Bone marrow (tissue), 2 donors: ENCODE measurements around the gene DPYSL3.

Experiments
- DNase-seq, 2 donors: peaks; one replicate each; lab custom pipeline; 2025; lab: John Stamatoyannopoulos, UW

Gene DPYSL3

DNA sequence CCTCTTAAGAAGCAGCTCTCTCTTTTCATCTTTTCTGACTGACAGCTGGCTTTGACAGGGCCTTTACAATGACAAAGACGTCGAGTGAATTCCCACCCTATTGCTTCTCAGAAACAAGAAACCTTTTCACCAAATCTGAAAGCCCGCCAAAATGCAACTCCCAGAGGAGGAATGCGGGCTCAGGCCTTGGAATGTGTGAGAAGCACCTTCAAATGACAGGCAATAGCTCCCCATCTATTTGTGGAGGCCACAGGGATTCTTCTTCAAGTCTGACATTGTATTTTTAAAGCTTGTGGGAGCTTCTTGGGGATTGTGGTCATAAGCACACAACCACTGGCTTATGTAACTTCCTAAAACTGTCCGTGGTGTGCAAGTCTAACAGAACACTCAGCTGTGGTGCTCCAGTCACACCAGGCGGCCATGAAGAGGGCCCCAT, 72.7 kb downstream of the DPYSL3 start:
- no peak for DNase-seq

DNA sequence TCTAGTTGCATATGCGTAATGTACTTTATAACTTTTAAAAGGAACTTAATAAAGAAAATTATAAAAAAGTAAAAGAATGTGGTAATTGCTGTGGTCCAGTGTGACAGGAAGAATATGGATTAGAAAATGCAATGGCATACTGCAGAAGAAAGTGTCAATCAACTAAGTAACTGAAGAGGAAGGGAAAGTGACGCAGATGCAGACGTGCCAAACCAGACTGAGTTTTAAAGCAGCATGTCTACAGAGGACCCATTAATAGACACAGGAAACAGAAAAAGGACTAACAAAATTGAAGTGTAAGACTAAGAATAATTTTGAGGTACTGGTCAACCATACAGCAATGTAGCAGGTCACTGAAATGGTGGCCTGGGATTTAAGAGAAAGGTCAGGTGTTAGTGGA, 73.3 kb downstream of the DPYSL3 start:
- no peak for DNase-seq

DNA sequence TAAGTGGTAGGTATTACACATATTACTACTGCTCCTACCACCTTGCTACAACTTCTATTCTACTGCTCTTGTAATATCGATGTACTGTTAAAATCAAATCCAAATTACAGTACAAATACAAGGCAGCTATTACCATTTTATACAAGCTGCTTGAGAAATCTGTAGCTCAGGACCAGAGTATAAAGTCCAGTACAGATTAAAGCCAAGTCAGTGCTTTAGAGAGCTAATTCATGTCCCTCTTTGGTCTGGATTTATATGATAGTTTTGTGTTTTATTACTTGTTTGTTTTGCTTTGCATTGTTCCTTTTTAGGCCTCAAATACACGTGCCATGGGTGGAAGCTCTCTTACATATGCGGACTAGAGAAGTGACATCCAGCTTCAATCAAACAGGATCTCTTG, 75.8 kb downstream of the DPYSL3 start:
- DNase-seq, result no peak

DNA sequence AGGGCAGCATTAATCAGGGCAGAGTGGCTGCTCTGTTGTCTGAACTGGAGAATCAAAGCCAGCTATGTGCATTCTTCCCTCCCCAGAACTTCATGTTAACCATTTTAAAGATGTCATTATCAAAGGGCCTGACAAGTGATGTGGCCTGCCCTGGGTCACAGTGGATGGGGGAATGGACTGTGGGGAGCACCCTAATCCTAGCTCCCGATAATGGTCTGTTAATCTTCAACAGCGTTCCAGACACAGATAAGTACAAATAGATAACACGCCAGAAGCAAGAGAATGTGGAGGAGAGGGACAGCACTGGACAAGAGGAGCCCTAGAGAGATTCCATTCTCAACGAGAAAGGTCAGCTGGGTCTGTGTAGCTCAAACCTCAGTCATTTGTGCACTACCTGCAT, 77.5 kb downstream of the DPYSL3 start:
- no peak for DNase-seq

- no peak for DNase-seq
These were observed 78.3 kb downstream of the DPYSL3 start for GRCh38 chr5:147431586-147431985.

DNA sequence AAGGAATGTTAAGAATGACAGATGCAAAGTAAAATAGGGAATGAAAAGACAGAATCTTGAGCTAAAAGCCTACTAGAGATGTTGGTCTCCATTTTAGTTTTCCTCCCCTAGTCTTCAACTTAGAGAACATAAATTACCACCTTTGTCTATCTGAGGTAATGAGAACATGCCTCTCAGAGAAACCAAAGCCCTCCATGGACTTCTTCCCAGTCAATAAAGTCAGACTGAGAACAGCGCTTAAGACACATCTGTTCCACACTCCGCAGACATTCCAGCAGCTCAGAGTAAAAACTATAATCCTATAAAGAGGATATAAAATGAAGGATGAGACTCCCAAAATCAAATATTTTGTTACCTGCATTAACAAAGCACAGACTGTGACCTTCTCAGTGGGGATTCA, 79.2 kb downstream of the DPYSL3 start:
- DNase-seq, result no peak

DNA sequence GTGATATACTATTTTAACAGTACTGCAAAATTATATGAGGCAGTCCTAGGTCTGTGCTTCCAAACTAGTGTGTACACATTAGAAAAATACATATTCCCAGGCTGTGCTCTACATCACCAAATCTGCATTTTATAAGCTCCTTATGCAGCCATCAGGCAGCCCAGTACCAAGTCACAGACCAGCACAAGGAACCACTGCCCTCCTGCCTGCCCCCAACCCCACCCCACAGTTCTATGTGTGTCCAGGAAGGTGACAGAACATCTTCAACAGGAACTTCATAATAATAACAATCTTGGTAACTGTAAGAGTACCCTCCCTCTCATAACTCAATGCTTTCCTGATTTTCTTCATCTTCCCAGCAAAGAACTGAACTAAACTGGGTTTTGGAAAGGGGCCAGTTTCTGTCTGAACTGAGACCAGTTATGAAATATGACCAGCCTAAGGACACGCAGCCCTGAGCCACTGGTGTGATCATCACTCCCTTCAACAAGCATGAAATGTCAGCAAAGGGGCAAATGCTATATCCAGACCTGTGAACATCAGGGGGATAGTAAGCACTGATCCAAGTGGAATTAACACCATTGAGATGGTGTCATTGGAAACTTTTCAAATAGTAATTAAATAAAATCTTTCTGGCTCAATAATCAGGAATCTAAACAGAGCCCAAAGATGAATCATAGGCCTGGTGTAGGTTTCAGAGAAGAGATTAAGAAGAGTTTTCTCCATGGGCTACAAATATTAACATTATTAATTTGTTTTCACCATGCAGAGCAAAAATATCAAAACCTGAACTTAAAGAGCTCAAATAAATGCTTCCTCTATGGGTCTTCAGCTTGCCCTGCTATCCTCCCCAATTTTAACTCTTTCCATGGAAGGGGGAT, 82.1 kb downstream of the DPYSL3 start:
- no peak for DNase-seq

DNA sequence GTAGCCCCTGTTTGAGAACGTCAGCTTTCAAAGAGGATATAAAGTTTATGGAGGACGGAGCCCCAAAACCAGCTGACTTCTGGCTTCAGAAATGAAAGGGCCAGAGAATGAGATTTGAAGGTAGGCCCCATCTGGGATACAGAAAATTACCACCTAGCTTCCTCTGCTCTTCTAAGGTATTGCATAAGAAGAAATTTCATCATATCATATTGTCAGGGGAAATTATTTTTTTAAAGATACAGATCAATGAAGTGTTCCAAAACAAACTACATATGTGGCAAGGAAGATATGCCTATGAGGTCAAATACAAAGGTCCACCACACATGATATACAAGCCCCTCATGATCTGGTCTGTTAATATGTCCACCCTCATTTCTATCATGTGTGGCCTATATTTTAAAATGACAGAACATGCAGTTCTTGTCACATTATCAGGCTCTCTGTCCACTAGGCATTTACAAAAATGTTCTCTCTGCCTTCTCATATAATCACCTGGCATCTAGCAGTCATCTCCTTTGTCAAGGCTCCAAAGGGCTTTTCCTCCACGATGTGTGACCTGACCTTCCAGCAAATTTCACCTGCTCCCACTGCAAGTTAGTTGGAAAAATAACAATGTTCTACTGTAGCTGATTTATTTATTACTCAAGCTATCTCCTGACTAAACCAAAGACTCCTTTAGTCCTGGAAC, 83.1 kb downstream of the DPYSL3 start:
- no peak for DNase-seq

DNA sequence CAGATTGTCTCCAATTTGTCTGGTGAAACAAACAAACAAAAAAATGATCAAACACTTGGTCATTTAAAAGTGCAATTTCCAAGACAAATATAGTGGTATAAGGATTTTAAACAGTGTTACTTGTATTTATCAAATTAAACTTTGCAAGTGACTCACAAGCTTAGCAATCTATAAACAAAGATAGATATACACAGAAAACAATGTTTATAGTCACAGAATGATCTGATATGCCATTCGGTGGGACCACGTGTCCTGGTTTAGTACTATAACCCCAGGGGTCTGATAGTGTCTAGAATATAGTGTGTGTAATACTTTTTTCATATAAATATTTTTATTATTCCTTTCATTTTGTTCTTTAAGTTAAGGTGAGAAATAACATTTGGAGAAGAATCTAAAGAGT, 91.3 kb downstream of the DPYSL3 start:
- DNase-seq, result no peak

GRCh38 chr5:147417135-147417813, 92.6 kb downstream of the DPYSL3 start:
- no peak for DNase-seq

DNA sequence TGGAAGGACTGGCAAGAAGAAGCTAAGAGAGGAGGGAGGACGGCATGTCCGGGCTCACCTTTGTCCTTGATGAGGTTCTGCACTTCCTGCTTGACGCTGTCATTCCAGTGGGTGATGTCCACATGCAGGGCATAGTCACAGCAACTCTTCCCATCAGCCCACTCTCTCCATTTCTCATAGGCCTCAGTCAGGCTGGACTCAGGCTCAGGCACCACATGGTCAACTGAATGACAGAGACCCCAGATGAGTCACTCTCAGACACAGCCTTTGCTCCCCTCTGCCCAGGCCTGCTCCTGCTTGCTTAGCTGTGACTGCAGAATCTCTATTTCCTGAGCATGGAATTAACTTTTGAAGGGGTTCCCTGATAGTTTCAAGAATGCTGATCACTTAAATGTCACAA, 94.2 kb downstream of the DPYSL3 start:
- no peak for DNase-seq

- no peak for DNase-seq
These were observed 96.6 kb downstream of the DPYSL3 start for GRCh38 chr5:147413266-147413665.

DNA sequence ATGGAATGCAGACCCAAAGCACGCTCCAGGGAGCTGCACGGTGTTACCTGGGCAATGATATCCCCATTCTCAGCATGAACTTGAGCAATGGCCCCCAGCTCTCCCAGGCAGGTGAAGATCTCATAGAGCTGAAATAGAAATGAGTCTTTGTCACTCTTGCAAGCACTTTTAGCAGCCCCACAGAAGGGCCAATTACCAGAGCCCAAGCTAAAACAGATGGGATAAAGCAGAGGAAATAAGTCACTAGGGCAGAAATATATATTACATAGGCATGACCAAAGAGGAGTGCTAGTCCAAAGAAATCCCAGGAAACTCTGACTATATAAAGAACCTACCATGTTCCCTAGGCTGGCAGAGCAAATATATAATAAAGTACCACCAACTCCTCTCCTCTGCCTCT, 97.3 kb downstream of the DPYSL3 start:
- DNase-seq, result no peak

GRCh38 chr5:147411359-147412319, 98.2 kb downstream of the DPYSL3 start:
- DNase-seq, result no peak

DNA sequence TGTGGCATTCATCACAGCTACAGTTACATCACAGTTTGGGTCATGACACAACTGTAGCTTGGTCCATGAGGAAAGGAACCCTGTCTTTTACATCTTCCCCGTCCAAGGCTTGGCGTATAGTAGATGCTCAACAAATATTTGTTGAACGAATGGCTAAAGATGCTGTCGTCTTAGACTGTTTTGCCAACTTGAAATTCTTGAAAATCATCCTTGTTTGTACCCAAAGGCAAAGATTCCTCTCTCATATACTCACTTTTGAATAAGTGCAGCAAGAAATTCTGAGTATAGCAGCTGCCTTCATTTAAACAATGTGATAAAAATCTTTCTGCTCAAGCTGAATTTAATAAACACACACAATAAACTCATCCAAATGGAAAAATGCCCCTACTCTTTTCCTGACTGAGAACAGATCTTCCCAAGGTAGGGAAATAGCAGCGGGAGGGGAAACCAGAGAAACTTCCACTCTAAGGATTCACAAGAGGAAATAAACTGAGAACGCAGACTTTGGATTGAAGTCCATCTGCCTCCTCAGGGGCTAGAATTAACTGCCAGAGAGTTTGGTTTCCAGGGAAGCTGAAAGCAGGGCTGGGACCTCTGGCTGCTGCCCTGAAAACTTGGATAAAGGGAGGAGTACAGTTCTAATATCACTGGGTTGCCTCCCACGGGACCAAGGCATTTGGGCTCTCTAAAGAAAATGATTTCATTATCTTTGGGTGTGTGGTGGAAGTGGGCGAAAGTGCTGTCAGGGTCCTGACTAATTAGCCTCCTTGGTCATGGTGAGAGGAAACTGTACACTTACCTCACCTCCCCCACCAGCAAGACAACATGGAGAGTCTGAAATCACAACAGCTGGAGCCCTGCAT, 99.1 kb downstream of the DPYSL3 start:
- no peak for DNase-seq

GRCh38 chr5:147408980-147409379, 100.9 kb downstream of the DPYSL3 start:
- DNase-seq, result no peak

GRCh38 chr5:147407094-147407681, 102.7 kb downstream of the DPYSL3 start:
- no peak for DNase-seq

- DNase-seq, result no peak
These were observed 103.2 kb downstream of the DPYSL3 start for GRCh38 chr5:147406636-147407035.

GRCh38 chr5:147404706-147405105, 105.2 kb downstream of the DPYSL3 start:
- no peak for DNase-seq
